ENCODE results near the gene PTPRM. TPM values are rescaled to one million over a fixed set of nuclear protein-coding genes. Genes with fewer than 3 reads are reported as not detected.
A peak's percentile ranks its signal among the peaks of the same experiment; 100 is the strongest.

Gene PTPRM
- 57.5 TPM for polyA plus RNA-seq (2013, experiment 1 of 2)
- 57.1 TPM for polyA plus RNA-seq (2013, experiment 2 of 2)

DNA sequence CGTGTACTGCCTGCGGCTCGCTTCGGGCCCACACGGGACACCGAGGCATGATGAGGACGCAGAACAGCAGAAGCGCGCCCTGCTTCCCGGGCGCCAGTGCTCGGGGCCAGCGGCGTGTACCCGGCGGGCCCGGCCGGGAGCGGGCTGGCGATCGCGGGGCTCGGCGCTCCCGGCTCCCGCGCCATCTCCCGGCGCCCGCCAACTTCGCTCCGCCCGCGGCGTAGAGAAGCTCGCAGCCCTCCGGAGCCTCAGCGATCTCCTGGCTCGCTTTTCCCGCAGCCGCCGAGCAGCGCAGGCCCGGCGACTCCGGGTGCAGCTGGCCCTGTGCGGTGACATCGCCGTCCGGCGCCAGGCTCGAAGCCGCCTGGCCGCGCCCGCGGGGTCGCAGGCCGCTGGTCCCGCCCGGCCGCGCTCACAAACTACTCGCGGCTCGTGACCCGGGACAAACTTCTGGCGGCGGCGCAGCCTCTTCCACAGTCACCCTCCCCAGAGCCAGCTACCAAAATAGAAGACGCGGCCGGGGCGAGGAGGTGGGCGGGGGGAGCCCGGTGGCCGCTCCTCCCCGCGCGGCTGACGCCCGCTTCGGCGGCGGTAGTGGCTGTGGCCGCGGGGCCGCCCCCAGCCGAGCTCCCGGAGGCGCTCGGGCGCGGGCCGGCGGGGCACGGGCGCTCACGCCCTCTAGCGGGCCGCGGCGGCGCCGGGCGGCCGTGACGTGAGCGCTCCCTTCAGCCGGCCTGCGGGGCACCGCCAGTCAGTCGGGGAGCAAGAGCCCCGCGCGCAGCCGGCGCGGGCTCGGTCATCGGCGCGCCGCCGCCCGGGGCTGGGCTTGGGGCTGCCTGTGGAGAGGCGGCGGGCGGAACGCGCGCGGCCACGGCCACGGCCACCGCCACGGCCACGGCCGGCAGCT, at the start of gene PTPRM:
Gene PTPRM, plus strand, starts transcription at position 750 of the 907 bp plus-strand sequence. CDS start 503 bp downstream, outside the sequence.
- Histone ChIP-seq H2AFZ (ENCODE audit: low read depth, low read length) (peak within 1 kb of the TSS; percentile 80), H2BK120ac (ENCODE audit: low read depth, low read length) (peak within 1 kb of the TSS; percentile 99)

DNA sequence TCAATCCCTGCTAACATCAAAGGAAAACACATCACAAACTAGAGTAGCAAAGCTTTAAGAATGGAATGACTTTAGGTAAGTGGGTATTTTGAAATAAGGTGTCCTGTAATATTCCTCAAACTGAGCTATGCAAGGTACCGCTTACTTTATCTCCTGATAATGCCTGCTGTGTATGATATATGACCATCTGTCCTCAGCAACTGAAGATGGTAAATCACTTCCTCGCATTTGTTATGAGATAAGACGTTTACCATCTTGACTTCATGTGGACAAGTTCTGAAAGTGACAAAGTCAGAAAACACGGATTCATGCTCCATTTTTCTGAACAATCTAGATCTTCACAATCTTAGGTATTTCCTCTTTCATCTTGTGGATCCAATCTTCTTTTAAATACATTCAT, 49.3 kb upstream of the PTPRM start:
- no peak overlapping the region for H3K9ac ChIP-seq (ENCODE audit: low read length)
- no peaks in the 10 kb centered on the region for H3K36me3 ChIP-seq (ENCODE audit: control insufficient read depth in 1 of 2, insufficient read depth in 2 of 2, low read depth in 1 of 2, low read length in 2 of 2)
- peaks cover 2% of the 10 kb centered on the region for H3K4me1 ChIP-seq (ENCODE audit: control insufficient read depth, insufficient read depth, low read depth, low read length)
- no peak overlapping the region for H2BK120ac ChIP-seq (ENCODE audit: low read depth, low read length)
- DNase-seq = no peak
- H2AK5ac ChIP-seq (ENCODE audit: low read length, severe bottlenecking) = no peak overlapping the region
- H3K4me2 ChIP-seq (ENCODE audit: low read length, poor library complexity, severe bottlenecking) = no peak overlapping the region
- H2BK15ac ChIP-seq (ENCODE audit: low read depth, poor library complexity, severe bottlenecking) = no peak overlapping the region
- H3K9me3 ChIP-seq (ENCODE audit: control insufficient read depth, low read length) = no peaks in the 10 kb centered on the region
- H3K27ac ChIP-seq (ENCODE audit: low read length, poor library complexity, severe bottlenecking) = no peak overlapping the region
- H4K91ac ChIP-seq (ENCODE audit: low read length) = no peak overlapping the region
- H3K79me1 ChIP-seq (replicated peaks; ENCODE audit: low read length, poor library complexity, severe bottlenecking) = no peaks in the 10 kb centered on the region
- no peak overlapping the region for H4K8ac ChIP-seq (ENCODE audit: low read length)
- H3K4ac ChIP-seq (ENCODE audit: low read depth in 1 of 2, low read length in 2 of 2) = no peak overlapping the region
- H3K14ac ChIP-seq (ENCODE audit: low read length in 2 of 2) = no peak overlapping the region
- no peak overlapping the region for H3K18ac ChIP-seq (ENCODE audit: low read depth in 1 of 2, low read length in 2 of 2)
- no peak overlapping the region for H2BK5ac ChIP-seq (ENCODE audit: low read depth, low read length, poor library complexity, severe bottlenecking)
- WGBS = 79% methylated on average over 4 of the region's 4 CpGs
- no peak overlapping the region for H3K4me3 ChIP-seq (ENCODE audit: insufficient read depth in 1 of 2, low read depth in 1 of 2, low read length in 2 of 2)
- no peak overlapping the region for H3K23ac ChIP-seq (ENCODE audit: low read length in 2 of 2)
- H2BK12ac ChIP-seq (ENCODE audit: low read length in 2 of 2) = no peak overlapping the region
- no peaks in the 10 kb centered on the region for H3K27me3 ChIP-seq (ENCODE audit: control insufficient read depth in 1 of 2, insufficient read depth in 1 of 2, low read length in 2 of 2)
- no peak overlapping the region for H2AFZ ChIP-seq (ENCODE audit: low read depth, low read length)

More for the DNA sequence above, at the start of gene PTPRM:
- WGBS = under 1% methylated on average over 66 of the region's 139 CpGs
- Histone ChIP-seq H3K79me1 (replicated peaks; ENCODE audit: low read length, poor library complexity, severe bottlenecking) (peaks cover 13% of the 10 kb centered on the region), H3K4me3 (ENCODE audit: insufficient read depth in 1 of 2, low read depth in 1 of 2, low read length in 2 of 2) (peak within 1 kb of the TSS; percentile 92 to 97), H3K9me3 (ENCODE audit: control insufficient read depth, low read length) (no peaks in the 10 kb centered on the region), H3K36me3 (ENCODE audit: control insufficient read depth in 1 of 2, insufficient read depth in 2 of 2, low read depth in 1 of 2, low read length in 2 of 2) (no peaks in the 10 kb centered on the region), H4K91ac (ENCODE audit: low read length) (peak within 1 kb of the TSS; percentile 50), H3K9ac (ENCODE audit: low read length) (peak within 1 kb of the TSS; percentile 91), H3K23ac (ENCODE audit: low read length in 2 of 2) (peak within 1 kb of the TSS; percentile 87 to 96), H3K14ac (ENCODE audit: low read length in 2 of 2) (peak within 1 kb of the TSS; percentile 15 to 94), H3K4me1 (ENCODE audit: control insufficient read depth, insufficient read depth, low read depth, low read length) (peaks cover 6% of the 10 kb centered on the region), H2AK5ac (ENCODE audit: low read length, severe bottlenecking) (no peak within 1 kb of the TSS), H3K4me2 (ENCODE audit: low read length, poor library complexity, severe bottlenecking) (peak within 1 kb of the TSS; percentile 83), H3K4ac (ENCODE audit: low read depth in 1 of 2, low read length in 2 of 2) (peak within 1 kb of the TSS; percentile 81 to 92), H4K8ac (ENCODE audit: low read length) (peak within 1 kb of the TSS; percentile 90), H3K27ac (ENCODE audit: low read length, poor library complexity, severe bottlenecking) (peak within 1 kb of the TSS; percentile 74), H2BK12ac (ENCODE audit: low read length in 2 of 2) (peak within 1 kb of the TSS; percentile 54 to 92), H2BK5ac (ENCODE audit: low read depth, low read length, poor library complexity, severe bottlenecking) (peak within 1 kb of the TSS; percentile 97), H3K18ac (ENCODE audit: low read depth in 1 of 2, low read length in 2 of 2) (peak within 1 kb of the TSS; percentile 90 to 94), H2BK15ac (ENCODE audit: low read depth, poor library complexity, severe bottlenecking) (peak within 1 kb of the TSS; percentile 94), H3K27me3 (ENCODE audit: control insufficient read depth in 1 of 2, insufficient read depth in 1 of 2, low read length in 2 of 2) (no peaks in the 10 kb centered on the region)
- DNase-seq = peak; percentile 85

DNA sequence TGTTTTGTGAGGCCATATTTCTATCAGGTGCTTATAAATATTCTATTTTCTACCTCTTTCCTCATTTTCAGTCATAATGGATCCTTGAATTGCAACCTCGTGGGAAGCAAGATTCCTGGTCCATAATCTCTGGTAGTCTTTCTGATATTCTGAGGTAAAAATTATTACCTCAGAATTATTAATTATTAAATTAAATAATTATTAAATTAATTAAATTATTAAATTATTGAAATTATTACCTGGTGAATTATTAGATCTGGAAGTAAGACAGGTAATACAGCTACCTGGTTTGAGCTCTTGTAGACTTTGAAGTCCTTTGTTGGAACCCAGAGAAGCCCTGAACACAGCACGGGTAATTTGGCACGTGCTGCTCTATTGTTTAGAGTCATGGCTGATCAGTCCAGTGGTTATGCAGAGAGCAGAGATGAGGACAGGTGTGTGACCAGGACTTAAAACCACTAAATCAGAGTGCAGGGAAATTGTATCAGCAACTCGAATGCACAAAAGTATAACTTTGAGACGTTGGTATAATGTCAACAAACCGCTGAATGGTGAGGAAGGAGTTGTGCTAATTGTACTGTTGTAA, 46.8 kb upstream of the PTPRM start:
- DNase-seq = no peak
- H2AFZ ChIP-seq (ENCODE audit: low read depth, low read length) = no peak overlapping the region
- no peak overlapping the region for H3K23ac ChIP-seq (ENCODE audit: low read length in 2 of 2)
- no peaks in the 10 kb centered on the region for H3K79me1 ChIP-seq (replicated peaks; ENCODE audit: low read length, poor library complexity, severe bottlenecking)
- 78% methylated on average over 5 of the region's 6 CpGs for WGBS
- no peak overlapping the region for H3K27ac ChIP-seq (ENCODE audit: low read length, poor library complexity, severe bottlenecking)
- H4K91ac ChIP-seq (ENCODE audit: low read length) = no peak overlapping the region
- no peak overlapping the region for H2AK5ac ChIP-seq (ENCODE audit: low read length, severe bottlenecking)
- no peaks in the 10 kb centered on the region for H3K36me3 ChIP-seq (ENCODE audit: control insufficient read depth in 1 of 2, insufficient read depth in 2 of 2, low read depth in 1 of 2, low read length in 2 of 2)
- H4K8ac ChIP-seq (ENCODE audit: low read length) = no peak overlapping the region
- H3K4me2 ChIP-seq (ENCODE audit: low read length, poor library complexity, severe bottlenecking) = no peak overlapping the region
- H3K9ac ChIP-seq (ENCODE audit: low read length) = no peak overlapping the region
- no peak overlapping the region for H2BK12ac ChIP-seq (ENCODE audit: low read length in 2 of 2)
- no peak overlapping the region for H3K4ac ChIP-seq (ENCODE audit: low read depth in 1 of 2, low read length in 2 of 2)
- no peak overlapping the region for H3K18ac ChIP-seq (ENCODE audit: low read depth in 1 of 2, low read length in 2 of 2)
- no peak overlapping the region for H2BK5ac ChIP-seq (ENCODE audit: low read depth, low read length, poor library complexity, severe bottlenecking)
- H2BK15ac ChIP-seq (ENCODE audit: low read depth, poor library complexity, severe bottlenecking) = no peak overlapping the region
- peaks cover under 1% of the 10 kb centered on the region for H3K4me1 ChIP-seq (ENCODE audit: control insufficient read depth, insufficient read depth, low read depth, low read length)
- H3K4me3 ChIP-seq (ENCODE audit: insufficient read depth in 1 of 2, low read depth in 1 of 2, low read length in 2 of 2) = no peak overlapping the region
- H3K27me3 ChIP-seq (ENCODE audit: control insufficient read depth in 1 of 2, insufficient read depth in 1 of 2, low read length in 2 of 2) = no peaks in the 10 kb centered on the region
- H3K9me3 ChIP-seq (ENCODE audit: control insufficient read depth, low read length) = no peaks in the 10 kb centered on the region
- H3K14ac ChIP-seq (ENCODE audit: low read length in 2 of 2) = no peak overlapping the region
- H2BK120ac ChIP-seq (ENCODE audit: low read depth, low read length) = no peak overlapping the region

DNA sequence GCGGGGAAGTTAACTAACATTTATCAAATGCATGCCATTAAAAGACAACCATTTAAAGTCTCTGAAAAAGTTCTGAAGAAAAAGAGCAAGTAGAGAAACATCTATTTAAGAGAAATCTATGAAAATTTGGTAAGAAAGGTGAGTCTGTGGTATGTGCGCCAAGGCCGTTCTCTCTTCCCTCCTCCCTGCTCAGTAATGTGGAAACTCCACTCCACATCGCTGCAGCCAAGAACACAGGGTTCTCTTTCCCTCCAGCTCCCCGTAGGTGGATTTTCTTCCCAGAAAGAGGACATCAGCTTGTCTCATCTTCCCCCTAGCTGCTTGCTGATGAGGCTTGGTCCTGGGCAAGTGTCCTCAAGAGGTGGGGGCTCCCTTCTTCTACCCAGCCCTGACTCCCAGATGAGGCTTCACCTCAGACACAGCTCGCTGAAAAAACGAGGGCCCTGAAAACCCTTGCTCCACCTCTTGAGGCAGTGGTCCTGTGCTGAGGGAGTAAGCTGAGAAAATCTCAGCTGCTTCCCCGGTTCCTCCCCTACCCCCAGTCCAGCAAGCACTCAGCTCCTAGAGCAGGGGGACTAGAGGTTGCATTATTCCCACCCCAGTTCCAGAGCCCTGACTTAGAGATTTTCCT, 45.8 kb upstream of the PTPRM start:
- Histone ChIP-seq H3K9me3 (ENCODE audit: control insufficient read depth, low read length) (no peaks in the 10 kb centered on the region), H3K4me2 (ENCODE audit: low read length, poor library complexity, severe bottlenecking) (no peak overlapping the region), H3K36me3 (ENCODE audit: control insufficient read depth in 1 of 2, insufficient read depth in 2 of 2, low read depth in 1 of 2, low read length in 2 of 2) (no peaks in the 10 kb centered on the region), H4K91ac (ENCODE audit: low read length) (no peak overlapping the region), H2BK12ac (ENCODE audit: low read length in 2 of 2) (no peak overlapping the region), H3K18ac (ENCODE audit: low read depth in 1 of 2, low read length in 2 of 2) (no peak overlapping the region), H2BK120ac (ENCODE audit: low read depth, low read length) (no peak overlapping the region), H3K4me3 (ENCODE audit: insufficient read depth in 1 of 2, low read depth in 1 of 2, low read length in 2 of 2) (no peak overlapping the region), H2AFZ (ENCODE audit: low read depth, low read length) (no peak overlapping the region), H3K79me1 (replicated peaks; ENCODE audit: low read length, poor library complexity, severe bottlenecking) (no peaks in the 10 kb centered on the region), H2BK5ac (ENCODE audit: low read depth, low read length, poor library complexity, severe bottlenecking) (no peak overlapping the region), H2BK15ac (ENCODE audit: low read depth, poor library complexity, severe bottlenecking) (no peak overlapping the region), H3K27me3 (ENCODE audit: control insufficient read depth in 1 of 2, insufficient read depth in 1 of 2, low read length in 2 of 2) (no peaks in the 10 kb centered on the region), H3K4me1 (ENCODE audit: control insufficient read depth, insufficient read depth, low read depth, low read length) (peaks cover 2% of the 10 kb centered on the region), H3K23ac (ENCODE audit: low read length in 2 of 2) (no peak overlapping the region), H3K4ac (ENCODE audit: low read depth in 1 of 2, low read length in 2 of 2) (no peak overlapping the region), H2AK5ac (ENCODE audit: low read length, severe bottlenecking) (no peak overlapping the region), H4K8ac (ENCODE audit: low read length) (no peak overlapping the region), H3K9ac (ENCODE audit: low read length) (no peak overlapping the region), H3K14ac (ENCODE audit: low read length in 2 of 2) (no peak overlapping the region), H3K27ac (ENCODE audit: low read length, poor library complexity, severe bottlenecking) (no peak overlapping the region)
- 91% methylated on average over 5 of the region's 8 CpGs for WGBS
- no peak for DNase-seq

Measured in mesenchymal stem cell (in vitro differentiated cells and primary cell).